Liver (tissue), 9 donors: ENCODE results near the gene AP1S1. TPM values are rescaled to one million over a fixed set of nuclear protein-coding genes. Genes with fewer than 3 reads are reported as not detected.

ENCODE experiments used
- DNase-seq: peaks from one replicate; pipeline ENCODE4 v3.0.0-alpha.2; 2017; ENCODE audit warnings: low spot score
- H3K27ac ChIP-seq, 2 donors: one replicate each; pipeline ENCODE4 v1.7.0; 2013; ENCODE audit warnings: inconsistent platforms in 2 of 2, low read length in 2 of 2, control low read depth in 1 of 2, low read depth in 1 of 2, mild to moderate bottlenecking in 1 of 2
- H3K27me3 ChIP-seq, 4 donors: one replicate each; pipeline versions ENCODE4 v1.6.1 to v1.7.0; 2013; ENCODE audit warnings: low read length in 3 of 4, inconsistent platforms in 1 of 4, mild to moderate bottlenecking in 1 of 4, moderate library complexity in 1 of 4; ENCODE audit not compliant: control insufficient read depth in 4 of 4, insufficient read depth in 4 of 4
- H3K36me3 ChIP-seq, 4 donors: one replicate each; pipeline versions ENCODE4 v1.6.1 to v1.7.0; 2013; ENCODE audit warnings: low read length in 3 of 4, mild to moderate bottlenecking in 3 of 4, low read depth in 1 of 4, moderate library complexity in 1 of 4; ENCODE audit not compliant: control insufficient read depth in 4 of 4, insufficient read depth in 3 of 4
- H3K4me1 ChIP-seq, 4 donors: one replicate each; pipeline versions ENCODE4 v1.6.1 to v1.7.0; 2013; ENCODE audit warnings: low read length in 3 of 4, mild to moderate bottlenecking in 3 of 4, moderate library complexity in 1 of 4; ENCODE audit not compliant: control insufficient read depth in 4 of 4, insufficient read depth in 4 of 4
- H3K4me3 ChIP-seq, 3 donors: one replicate each; pipeline versions ENCODE4 v1.6.1 to v1.7.0; 2013; ENCODE audit warnings: low read length in 3 of 3, control low read depth in 1 of 3, low read depth in 1 of 3, mild to moderate bottlenecking in 1 of 3
- H3K9ac ChIP-seq, 2 donors: one replicate each; pipeline ENCODE4 v1.7.0; 2013; ENCODE audit warnings: low read length in 2 of 2, mild to moderate bottlenecking in 2 of 2, moderate library complexity in 2 of 2, control low read depth in 1 of 2, low read depth in 1 of 2
- H3K9me3 ChIP-seq, 4 donors: one replicate each; pipeline versions ENCODE4 v1.6.1 to v1.7.0; 2013; ENCODE audit warnings: low read length in 3 of 4; ENCODE audit not compliant: control insufficient read depth in 4 of 4
- CTCF ChIP-seq: fragments of 150-350 bp; IDR thresholded peaks from 2 replicates; pipeline ENCODE4 v1.5.1; 2017; ENCODE audit warnings: improper control_type of control experiment, low read depth, low read length; ENCODE audit not compliant: missing input control
- EGR1 ChIP-seq, 2 donors: IDR thresholded peaks; 2 replicates each; pipeline ENCODE4 v1.6.1; 2016 to 2018; ENCODE audit warnings: antibody characterized with exemption in 2 of 2, low read depth in 2 of 2
- FOXA1 ChIP-seq: IDR thresholded peaks from 2 replicates; pipeline ENCODE4 v1.6.1; 2016; ENCODE audit warnings: antibody characterized with exemption
- FOXA2 ChIP-seq: IDR thresholded peaks from 2 replicates; pipeline ENCODE4 v1.6.1; 2016; ENCODE audit warnings: antibody characterized with exemption
- GABPA ChIP-seq, 2 donors: IDR thresholded peaks in 1 of 2; conservative IDR thresholded peaks in 1 of 2; 2 replicates each; pipeline ENCODE4 v1.6.1; 2016; ENCODE audit warnings: antibody characterized with exemption in 2 of 2, mild to moderate bottlenecking in 1 of 2, moderate library complexity in 1 of 2
- HNF4A ChIP-seq, 2 donors: conservative IDR thresholded peaks; 2 replicates each; pipeline ENCODE4 v1.6.1; 2016; ENCODE audit warnings: antibody characterized with exemption in 2 of 2, mild to moderate bottlenecking in 2 of 2
- HNF4G ChIP-seq: IDR thresholded peaks from 2 replicates; pipeline ENCODE4 v1.6.1; 2016; ENCODE audit warnings: antibody characterized with exemption
- JUND ChIP-seq, 2 donors: IDR thresholded peaks; 2 replicates each; pipeline ENCODE4 v1.6.1; 2016; ENCODE audit warnings: antibody characterized with exemption in 2 of 2
- NR2F2 ChIP-seq: IDR thresholded peaks from 2 replicates; pipeline ENCODE4 v1.6.1; 2016; ENCODE audit warnings: antibody characterized with exemption
- RAD21 ChIP-seq, 2 donors: IDR thresholded peaks; 2 replicates each; pipeline ENCODE4 v1.6.1; 2016; ENCODE audit warnings: antibody characterized with exemption in 2 of 2, mild to moderate bottlenecking in 2 of 2
- RXRA ChIP-seq, 2 donors: IDR thresholded peaks; 2 replicates each; pipeline ENCODE4 v1.6.1; 2017 to 2018; ENCODE audit warnings: antibody characterized with exemption in 2 of 2, mild to moderate bottlenecking in 1 of 2
- SP1 ChIP-seq: IDR thresholded peaks from 2 replicates; pipeline ENCODE4 v1.6.1; 2018; ENCODE audit warnings: antibody characterized with exemption, mild to moderate bottlenecking
- TAF1 ChIP-seq: conservative IDR thresholded peaks from 2 replicates; pipeline ENCODE4 v1.6.1; 2016; ENCODE audit warnings: antibody characterized with exemption, mild to moderate bottlenecking
- YY1 ChIP-seq: IDR thresholded peaks from 2 replicates; pipeline ENCODE4 v1.6.1; 2016; ENCODE audit warnings: antibody characterized with exemption, mild to moderate bottlenecking
- ZBTB33 ChIP-seq: IDR thresholded peaks from 2 replicates; pipeline ENCODE4 v1.6.1; 2016; ENCODE audit warnings: antibody characterized with exemption
- WGBS: extraction: QIAGEN DNeasy Blood & Tissue Kit; methylation state at CpG from one replicate; pipeline ENCODE4 v1.1.7; 2013; 5-methylcytosine and 5-hydroxymethylcytosine counted together
- polyA plus RNA-seq, 2 donors: library from polyadenylated mRNA; stranded (reverse) in 1 of 2; unstranded in 1 of 2; fragments of 200-250 nt in 1 of 2; fragments of >200 nt in 1 of 2; fragmentation: Nextera tagmentation in 1 of 2; extraction: Ambion mirVana in 1 of 2; gene quantifications; one replicate each; pipeline versions ENCODE4 v1.2.1 to v1.2.3, GENCODE V29; 2013 to 2015
- total RNA-seq, 2 donors: library from RNA; depleted of rRNA; stranded (reverse); fragments of >200 nt; gene quantifications; one replicate each; pipeline ENCODE4 v1.2.3, GENCODE V29; 2014
- TF ChIP-seq, protein P1 (sequence below): IDR thresholded peaks from 2 replicates; pipeline ENCODE4 v1.6.1; 2016; ENCODE audit warnings: antibody characterized with exemption
- TF ChIP-seq, protein P2 (sequence below): IDR thresholded peaks from 2 replicates; pipeline ENCODE4 v1.6.1; 2016; ENCODE audit warnings: antibody characterized with exemption
- TF ChIP-seq, protein P3 (sequence below): IDR thresholded peaks from 2 replicates; pipeline ENCODE4 v1.6.1; 2016; ENCODE audit warnings: antibody characterized with exemption, mild to moderate bottlenecking
- donor health status: healthy.
- donor health status: healthy.
- donor health status: healthy.
- donor health status: healthy.
- donor health status: healthy.

AP1S1 gene
- total and polyA plus RNA-seq, 4 donors, result 13.8 to 25.7 (median 22.0) TPM

DNA sequence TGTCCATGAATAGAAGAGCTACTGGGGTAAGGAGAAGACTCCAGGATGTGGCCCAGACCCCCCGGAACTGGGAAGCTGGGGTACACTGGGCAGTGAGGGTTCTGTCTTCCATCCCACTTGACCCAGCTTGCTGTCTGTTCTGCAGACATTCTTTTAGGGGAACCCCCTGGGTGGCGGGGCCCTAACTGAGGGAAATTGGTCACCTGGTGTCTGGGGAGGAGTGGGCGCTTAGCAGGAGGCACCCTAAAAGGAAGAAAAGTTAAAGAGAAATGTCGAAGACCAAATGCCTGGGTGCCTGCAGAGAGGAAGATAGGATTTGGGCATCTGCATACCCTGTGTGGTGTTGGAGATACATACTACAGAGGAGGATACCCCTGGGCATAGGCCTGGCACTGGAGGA is 1.0 kb downstream of the AP1S1 start:
- H3K27me3 ChIP-seq, result no peaks in the 10 kb centered on the region
- H3K4me1 ChIP-seq, result peaks cover 2 to 20% (median 12%) of the 10 kb centered on the region in 4 donors
- TF ChIP-seq EGR1 (IDR thresholded peaks at IDR 0.05; ENCODE audit: low read depth in 2 of 2), result no peak
- TF ChIP-seq FOXA2, result no peak
- TF ChIP-seq YY1, result no peak
- TF ChIP-seq, protein P1, sequence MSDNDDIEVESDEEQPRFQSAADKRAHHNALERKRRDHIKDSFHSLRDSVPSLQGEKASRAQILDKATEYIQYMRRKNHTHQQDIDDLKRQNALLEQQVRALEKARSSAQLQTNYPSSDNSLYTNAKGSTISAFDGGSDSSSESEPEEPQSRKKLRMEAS, result no peak
- no peak overlapping the region for H3K27ac ChIP-seq
- no peak for DNase-seq
- H3K4me3 ChIP-seq, result peak overlapping the region; percentile 27 to 95 (median 56)
- no peaks in the 10 kb centered on the region for H3K9me3 ChIP-seq
- H3K9ac ChIP-seq, result no peak overlapping the region
- H3K36me3 ChIP-seq, result peaks cover 3 to 12% (median 6%) of the 10 kb centered on the region in 4 donors
- WGBS, result 70% methylated on average over 4 of the region's 4 CpGs

DNA sequence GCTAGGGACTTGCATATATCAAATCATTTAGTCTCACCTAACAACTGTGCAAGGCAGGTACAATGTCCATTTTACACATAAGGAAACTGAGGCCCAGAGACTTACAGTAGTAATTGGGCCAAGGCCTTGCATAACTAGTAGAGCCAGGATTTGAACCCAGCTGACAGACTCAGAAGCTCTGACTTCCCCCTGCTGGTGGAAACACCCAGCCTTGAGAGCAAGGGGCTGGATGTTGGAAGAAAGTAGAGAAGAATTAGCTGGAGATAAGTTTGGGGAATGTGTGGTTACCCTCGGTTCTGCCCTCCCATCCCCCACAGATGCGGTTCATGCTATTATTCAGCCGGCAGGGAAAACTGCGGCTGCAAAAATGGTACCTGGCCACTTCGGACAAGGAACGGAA is 2.0 kb downstream of the AP1S1 start:
- no peak for DNase-seq
- H3K9me3 ChIP-seq, result no peaks in the 10 kb centered on the region
- no peak for TF ChIP-seq RAD21 (IDR thresholded peaks at IDR 0.05)
- TF ChIP-seq, protein P2, sequence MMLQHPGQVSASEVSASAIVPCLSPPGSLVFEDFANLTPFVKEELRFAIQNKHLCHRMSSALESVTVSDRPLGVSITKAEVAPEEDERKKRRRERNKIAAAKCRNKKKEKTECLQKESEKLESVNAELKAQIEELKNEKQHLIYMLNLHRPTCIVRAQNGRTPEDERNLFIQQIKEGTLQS, result no peak
- no peak for TF ChIP-seq JUND (IDR thresholded peaks at IDR 0.05)
- TF ChIP-seq HNF4A (conservative IDR thresholded peaks at IDR 0.05), result no peak
- TF ChIP-seq FOXA1, result no peak
- no peak for TF ChIP-seq FOXA2
- TF ChIP-seq SP1, result no peak
- TF ChIP-seq, protein P3, sequence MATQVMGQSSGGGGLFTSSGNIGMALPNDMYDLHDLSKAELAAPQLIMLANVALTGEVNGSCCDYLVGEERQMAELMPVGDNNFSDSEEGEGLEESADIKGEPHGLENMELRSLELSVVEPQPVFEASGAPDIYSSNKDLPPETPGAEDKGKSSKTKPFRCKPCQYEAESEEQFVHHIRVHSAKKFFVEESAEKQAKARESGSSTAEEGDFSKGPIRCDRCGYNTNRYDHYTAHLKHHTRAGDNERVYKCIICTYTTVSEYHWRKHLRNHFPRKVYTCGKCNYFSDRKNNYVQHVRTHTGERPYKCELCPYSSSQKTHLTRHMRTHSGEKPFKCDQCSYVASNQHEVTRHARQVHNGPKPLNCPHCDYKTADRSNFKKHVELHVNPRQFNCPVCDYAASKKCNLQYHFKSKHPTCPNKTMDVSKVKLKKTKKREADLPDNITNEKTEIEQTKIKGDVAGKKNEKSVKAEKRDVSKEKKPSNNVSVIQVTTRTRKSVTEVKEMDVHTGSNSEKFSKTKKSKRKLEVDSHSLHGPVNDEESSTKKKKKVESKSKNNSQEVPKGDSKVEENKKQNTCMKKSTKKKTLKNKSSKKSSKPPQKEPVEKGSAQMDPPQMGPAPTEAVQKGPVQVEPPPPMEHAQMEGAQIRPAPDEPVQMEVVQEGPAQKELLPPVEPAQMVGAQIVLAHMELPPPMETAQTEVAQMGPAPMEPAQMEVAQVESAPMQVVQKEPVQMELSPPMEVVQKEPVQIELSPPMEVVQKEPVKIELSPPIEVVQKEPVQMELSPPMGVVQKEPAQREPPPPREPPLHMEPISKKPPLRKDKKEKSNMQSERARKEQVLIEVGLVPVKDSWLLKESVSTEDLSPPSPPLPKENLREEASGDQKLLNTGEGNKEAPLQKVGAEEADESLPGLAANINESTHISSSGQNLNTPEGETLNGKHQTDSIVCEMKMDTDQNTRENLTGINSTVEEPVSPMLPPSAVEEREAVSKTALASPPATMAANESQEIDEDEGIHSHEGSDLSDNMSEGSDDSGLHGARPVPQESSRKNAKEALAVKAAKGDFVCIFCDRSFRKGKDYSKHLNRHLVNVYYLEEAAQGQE, result no peak
- no peak for TF ChIP-seq YY1
- no peak for TF ChIP-seq GABPA (IDR thresholded peaks at IDR 0.05 in 1 of 2, conservative IDR thresholded peaks at IDR 0.05 in 1 of 2)
- TF ChIP-seq RXRA (IDR thresholded peaks at IDR 0.05), result no peak
- no peak for TF ChIP-seq TAF1
- TF ChIP-seq, protein P1, result no peak
- TF ChIP-seq EGR1 (IDR thresholded peaks at IDR 0.05; ENCODE audit: low read depth in 2 of 2), result no peak
- TF ChIP-seq HNF4G, result no peak
- TF ChIP-seq NR2F2, result no peak
- no peak for TF ChIP-seq CTCF
- TF ChIP-seq ZBTB33, result no peak
- peaks cover 5 to 13% (median 6%) of the 10 kb centered on the region in 4 donors for H3K36me3 ChIP-seq
- no peak overlapping the region for H3K9ac ChIP-seq
- H3K27ac ChIP-seq, result no peak overlapping the region
- no peaks in the 10 kb centered on the region for H3K27me3 ChIP-seq
- no peak overlapping the region for H3K4me3 ChIP-seq
- peaks cover 2 to 20% (median 12%) of the 10 kb centered on the region in 4 donors for H3K4me1 ChIP-seq
- 91% methylated on average over 6 of the region's 6 CpGs for WGBS
